Activated T-helper 1 cell treated with Interleukin-2 at 50 U/mL for 16 hours (primary cell): ENCODE data around the gene LCN1.
"Not testable (repeated sequence)": the region's sequence is repeated elsewhere in the genome, so short reads cannot be mapped to it uniquely, and the experiment has no call there.

Source experiments
- DNase-seq: peaks from one replicate; pipeline ENCODE4 v3.0.0-alpha.2; 2020; ENCODE audit warnings: low read depth

LCN1 gene

GRCh38 chr9:135504262-135505243, 16.7 kb upstream of the LCN1 start:
- DNase-seq: no peak

GRCh38 chr9:135505406-135506187, 15.6 kb upstream of the LCN1 start:
- no peak for DNase-seq

GRCh38 chr9:135506327-135507103, 14.7 kb upstream of the LCN1 start:
- no peak for DNase-seq

GRCh38 chr9:135507104-135508035, 13.9 kb upstream of the LCN1 start:
- no peak for DNase-seq

GRCh38 chr9:135508211-135508820, 12.9 kb upstream of the LCN1 start:
- DNase-seq: no peak

GRCh38 chr9:135509458-135509857, 11.8 kb upstream of the LCN1 start:
- DNase-seq: no peak

- no peak for DNase-seq
These were observed 9.0 kb upstream of the LCN1 start for GRCh38 chr9:135512241-135512603.

- no peak for DNase-seq
These were observed 8.3 kb upstream of the LCN1 start for GRCh38 chr9:135512904-135513303.

- DNase-seq: no peak
These were observed 7.8 kb upstream of the LCN1 start for GRCh38 chr9:135513351-135513846.

GRCh38 chr9:135513906-135514305, 7.3 kb upstream of the LCN1 start:
- DNase-seq: not testable (repeated sequence)

GRCh38 chr9:135514342-135515082, 6.7 kb upstream of the LCN1 start:
- DNase-seq: no peak

- no peak for DNase-seq
These were observed 5.9 kb upstream of the LCN1 start for GRCh38 chr9:135515083-135515951.

- no peak for DNase-seq
These were observed 4.9 kb upstream of the LCN1 start for GRCh38 chr9:135516132-135516860.

GRCh38 chr9:135517407-135517822, 3.8 kb upstream of the LCN1 start:
- DNase-seq: no peak

- DNase-seq: no peak
These were observed 1.9 kb upstream of the LCN1 start for GRCh38 chr9:135519179-135519971.

- DNase-seq: no peak
These were observed 412 bp downstream of the LCN1 start for GRCh38 chr9:135521608-135522095.
